Breast epithelium (tissue), 4 donors: ENCODE data around the gene ARFGEF2. TPM values are rescaled to one million over a fixed set of nuclear protein-coding genes. Genes with fewer than 3 reads are reported as not detected.
A peak's percentile ranks its signal among the peaks of the same experiment; 100 is the strongest.

ENCODE experiments used
- DNase-seq, 2 donors: peaks; one replicate each; pipeline ENCODE4 v3.0.0-alpha.2; 2019; ENCODE audit warnings: low spot score in 2 of 2
- H3K27ac ChIP-seq, 2 donors: fragments of 200-600 bp; sonication (generic) in 1 of 2; one replicate each; pipeline ENCODE4 v1.5.1; 2016 to 2019; ENCODE audit warnings: mild to moderate bottlenecking in 1 of 2
- H3K27me3 ChIP-seq, 2 donors: fragments of 200-600 bp; sonication (generic) in 1 of 2; one replicate each; pipeline versions ENCODE4 v1.5.1 to v1.6.0; 2017 to 2019; ENCODE audit warnings: control low read depth in 1 of 2, mild to moderate bottlenecking in 1 of 2
- H3K36me3 ChIP-seq: fragments of 200-600 bp; one replicate; pipeline ENCODE4 v1.5.1; 2019
- H3K4me1 ChIP-seq, 2 donors: fragments of 200-600 bp; sonication (generic); one replicate each; pipeline ENCODE4 v1.5.1; 2016 to 2019; ENCODE audit warnings: control low read depth in 1 of 2
- H3K4me3 ChIP-seq, 3 donors: fragments of 200-600 bp; sonication (generic); 1 replicate in 2 of 3; 2 replicates in 1 of 3; pipeline ENCODE4 v1.5.1; 2016 to 2019; ENCODE audit warnings: mild to moderate bottlenecking in 3 of 3, moderate library complexity in 2 of 3
- H3K9me3 ChIP-seq, 2 donors: fragments of 200-600 bp; sonication (generic) in 1 of 2; one replicate each; pipeline ENCODE4 v1.5.1; 2016 to 2019; ENCODE audit warnings: control low read depth in 1 of 2
- POLR2A ChIP-seq: fragments of 450-650 bp; IDR thresholded peaks from one replicate; pipeline ENCODE4 v1.6.1; 2016; ENCODE audit warnings: antibody characterized with exemption, mild to moderate bottlenecking, moderate library complexity
- POLR2AphosphoS5 ChIP-seq, 3 donors: sonication (generic); formaldehyde crosslinking; IDR thresholded peaks; one replicate each; pipeline ENCODE4 v1.6.1; 2017; ENCODE audit warnings: antibody characterized with exemption in 3 of 3
- intact Hi-C: fragments of 100-400 bp; cut with DNase I; formaldehyde crosslinking; loops from one replicate; pipeline ENCODE4 v1.15.1; 2023; ENCODE audit warnings: low total_unique reads
- total RNA-seq, 3 donors: library from RNA; depleted of rRNA; stranded (reverse); fragments of >200 nt; gene quantifications; one replicate each; pipeline ENCODE4 v1.1.0, GENCODE V29; 2016
- TF ChIP-seq, protein P1 (sequence below), 3 donors: fragments of 450-650 bp; IDR thresholded peaks; one replicate each; pipeline ENCODE4 v1.5.1; 2016 to 2017; ENCODE audit warnings: antibody characterized with exemption in 3 of 3, mild to moderate bottlenecking in 3 of 3, moderate library complexity in 3 of 3

Gene ARFGEF2
- total RNA-seq, 3 donors from 2014 or later = 37.1 to 61.6 (median 42.3) TPM

DNA sequence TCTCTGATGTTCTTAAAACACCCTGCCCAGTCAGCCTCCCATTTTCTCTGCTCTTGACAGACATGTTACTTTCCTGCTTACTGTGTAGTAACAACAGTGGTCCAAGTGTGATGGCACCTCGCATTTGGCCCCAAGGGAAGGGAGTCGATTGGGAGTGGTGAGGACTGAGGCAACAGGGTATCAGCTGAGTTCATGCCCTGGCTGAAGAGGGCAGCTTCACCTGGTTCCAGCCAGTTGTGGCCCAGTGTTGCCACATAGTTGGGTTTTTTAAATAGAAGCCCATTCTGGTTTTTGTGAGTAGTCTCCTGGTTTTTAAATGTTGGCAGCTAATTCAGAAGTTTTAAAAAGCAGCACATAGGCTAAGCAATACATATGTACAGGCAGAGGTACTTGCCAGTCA, 37.2 kb downstream of the ARFGEF2 start:
- H3K4me1 ChIP-seq = peaks cover 0 to 3% of the 10 kb centered on the region in 2 donors
- no peaks in the 10 kb centered on the region for H3K27me3 ChIP-seq
- DNase-seq = no peak
- H3K36me3 ChIP-seq = peaks cover 7% of the 10 kb centered on the region
- no peak overlapping the region for H3K27ac ChIP-seq
- TF ChIP-seq POLR2A (no peak), POLR2AphosphoS5 (IDR thresholded peaks at IDR 0.05) (no peak)
- TF ChIP-seq, protein P1, sequence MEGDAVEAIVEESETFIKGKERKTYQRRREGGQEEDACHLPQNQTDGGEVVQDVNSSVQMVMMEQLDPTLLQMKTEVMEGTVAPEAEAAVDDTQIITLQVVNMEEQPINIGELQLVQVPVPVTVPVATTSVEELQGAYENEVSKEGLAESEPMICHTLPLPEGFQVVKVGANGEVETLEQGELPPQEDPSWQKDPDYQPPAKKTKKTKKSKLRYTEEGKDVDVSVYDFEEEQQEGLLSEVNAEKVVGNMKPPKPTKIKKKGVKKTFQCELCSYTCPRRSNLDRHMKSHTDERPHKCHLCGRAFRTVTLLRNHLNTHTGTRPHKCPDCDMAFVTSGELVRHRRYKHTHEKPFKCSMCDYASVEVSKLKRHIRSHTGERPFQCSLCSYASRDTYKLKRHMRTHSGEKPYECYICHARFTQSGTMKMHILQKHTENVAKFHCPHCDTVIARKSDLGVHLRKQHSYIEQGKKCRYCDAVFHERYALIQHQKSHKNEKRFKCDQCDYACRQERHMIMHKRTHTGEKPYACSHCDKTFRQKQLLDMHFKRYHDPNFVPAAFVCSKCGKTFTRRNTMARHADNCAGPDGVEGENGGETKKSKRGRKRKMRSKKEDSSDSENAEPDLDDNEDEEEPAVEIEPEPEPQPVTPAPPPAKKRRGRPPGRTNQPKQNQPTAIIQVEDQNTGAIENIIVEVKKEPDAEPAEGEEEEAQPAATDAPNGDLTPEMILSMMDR (IDR thresholded peaks at IDR 0.05) = no peak
- intact Hi-C loops = loop anchor here (5.0 kb wide), 1 partner anchor 1506 kb away; no protein-coding TSS in a partner anchor
- no peaks in the 10 kb centered on the region for H3K9me3 ChIP-seq
- H3K4me3 ChIP-seq = no peak overlapping the region

DNA sequence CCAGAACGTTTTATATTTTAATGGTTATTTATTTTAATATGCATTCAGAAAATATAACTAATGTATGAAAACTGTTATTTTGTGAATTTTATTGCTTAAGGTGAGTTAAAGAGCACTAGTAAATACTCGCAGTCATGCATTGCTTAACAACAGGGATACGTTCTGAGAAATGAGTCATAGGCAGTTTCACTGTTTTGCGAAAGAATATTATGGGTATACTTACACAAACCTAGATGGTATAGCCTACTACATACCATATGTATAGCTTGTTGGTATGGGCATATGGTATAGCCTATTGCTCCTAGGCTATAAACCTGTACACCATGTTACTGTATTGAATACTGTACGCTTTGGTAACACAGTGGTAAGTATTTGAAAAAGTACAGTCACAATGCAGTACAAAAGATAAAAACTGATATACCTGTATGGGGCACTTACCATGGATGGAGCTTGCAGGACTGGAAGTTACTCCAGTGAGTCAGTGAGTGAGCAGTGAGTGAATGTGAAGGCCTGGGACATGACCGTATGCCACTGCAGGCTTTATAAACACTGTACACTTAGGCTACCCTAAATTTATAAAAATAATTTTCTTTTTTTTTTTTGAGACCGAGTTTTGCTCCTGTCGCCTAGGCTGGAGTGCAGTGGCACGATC, 38.5 kb downstream of the ARFGEF2 start:
- no peaks in the 10 kb centered on the region for H3K9me3 ChIP-seq
- intact Hi-C loops = loop anchor here (5.0 kb wide), 1 partner anchor 1508 kb away; no protein-coding TSS in a partner anchor
- no peaks in the 10 kb centered on the region for H3K27me3 ChIP-seq
- no peak for DNase-seq
- peaks cover under 1% of the 10 kb centered on the region for H3K36me3 ChIP-seq
- no peak overlapping the region for H3K27ac ChIP-seq
- TF ChIP-seq, protein P1 (IDR thresholded peaks at IDR 0.05) = no peak
- no peak for TF ChIP-seq POLR2AphosphoS5 (IDR thresholded peaks at IDR 0.05)
- TF ChIP-seq POLR2A = no peak
- no peak overlapping the region for H3K4me3 ChIP-seq
- peaks cover 0 to 3% of the 10 kb centered on the region in 2 donors for H3K4me1 ChIP-seq

DNA sequence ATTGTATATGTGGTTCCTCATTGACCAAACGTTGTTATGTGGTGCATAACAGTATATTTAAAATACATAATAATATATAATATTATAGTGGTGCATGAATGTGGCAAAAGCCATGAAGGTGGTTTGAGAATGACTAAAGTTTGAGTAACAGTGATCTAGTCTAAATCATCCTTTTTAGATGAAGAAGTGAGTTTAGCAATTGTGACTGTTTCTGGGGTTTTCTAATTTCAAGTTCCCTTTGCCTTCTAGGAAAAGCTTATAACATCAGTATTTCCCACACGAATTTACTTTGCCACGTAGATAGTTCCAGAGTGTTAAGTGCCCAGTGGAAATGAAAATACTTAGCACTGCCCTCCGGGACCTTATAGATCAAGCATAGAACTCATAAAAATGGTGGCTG, 40.9 kb downstream of the ARFGEF2 start:
- TF ChIP-seq POLR2AphosphoS5 (IDR thresholded peaks at IDR 0.05) = no peak
- TF ChIP-seq POLR2A = no peak
- TF ChIP-seq, protein P1 (IDR thresholded peaks at IDR 0.05) = no peak
- Histone ChIP-seq H3K4me1 (peaks cover 0 to 3% of the 10 kb centered on the region in 2 donors), H3K27ac (peak overlapping the region; percentile 78 to 87), H3K4me3 (no peak overlapping the region), H3K9me3 (no peaks in the 10 kb centered on the region), H3K27me3 (no peaks in the 10 kb centered on the region), H3K36me3 (no peaks in the 10 kb centered on the region)
- intact Hi-C loops = no loop called here
- no peak for DNase-seq

DNA sequence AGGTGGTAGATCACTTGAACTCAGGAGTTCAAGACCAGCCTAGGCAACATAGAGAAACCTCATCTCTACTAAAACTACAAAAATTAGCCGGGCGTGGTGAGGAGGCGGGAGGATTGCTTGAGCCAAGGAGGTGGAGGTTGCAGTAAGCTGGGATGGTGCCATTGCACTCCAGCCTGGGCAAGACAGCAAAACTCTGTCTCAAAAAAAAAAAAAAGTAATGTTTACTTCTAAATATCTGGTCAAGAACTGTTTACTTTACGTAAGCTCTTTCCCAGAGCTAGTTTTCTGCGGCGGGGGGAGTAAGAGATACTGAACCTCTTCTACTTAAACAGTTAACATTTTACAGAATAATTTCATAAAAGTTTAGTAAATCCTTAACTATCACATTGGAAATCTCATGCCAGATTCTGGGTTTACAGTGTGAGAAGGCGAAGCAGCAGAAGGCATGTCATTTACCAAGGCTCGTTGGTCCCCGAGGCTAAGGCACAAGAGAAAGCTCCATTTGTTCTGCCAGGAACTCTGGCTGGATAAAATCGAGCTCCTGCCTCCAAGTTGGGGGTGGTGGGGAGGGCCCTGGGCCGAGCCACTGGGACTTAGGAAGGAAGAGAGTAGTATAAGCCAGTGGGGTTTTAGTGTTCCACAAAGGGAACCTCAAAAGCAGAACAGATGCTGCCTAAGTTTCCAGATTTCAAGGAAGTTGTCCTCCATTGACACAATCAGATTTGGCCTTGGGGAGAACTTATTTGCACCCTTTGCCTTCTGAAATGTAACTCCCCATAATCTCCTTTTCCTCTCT, 41.7 kb downstream of the ARFGEF2 start:
- H3K9me3 ChIP-seq = no peaks in the 10 kb centered on the region
- no peaks in the 10 kb centered on the region for H3K27me3 ChIP-seq
- no peaks in the 10 kb centered on the region for H3K36me3 ChIP-seq
- H3K4me3 ChIP-seq = no peak overlapping the region
- peaks cover 0 to 3% of the 10 kb centered on the region in 2 donors for H3K4me1 ChIP-seq
- intact Hi-C loops = no loop called here
- TF ChIP-seq, protein P1 (IDR thresholded peaks at IDR 0.05) = no peak
- TF ChIP-seq POLR2A (no peak), POLR2AphosphoS5 (IDR thresholded peaks at IDR 0.05) (peak in 2 of 3 donors; percentile 10 to 17)
- H3K27ac ChIP-seq = peak overlapping the region; percentile 78 to 87
- DNase-seq = peak; percentile 56 to 79
